ENCODE data around the gene NCOA7. TPM values are rescaled to one million over a fixed set of nuclear protein-coding genes. Genes with fewer than 3 reads are reported as not detected.
"Not testable (repeated sequence)": the region's sequence is repeated elsewhere in the genome, so short reads cannot be mapped to it uniquely, and the experiment has no call there.

The NCOA7 gene
- total RNA-seq, 4 donors from 2014 or later = 18.1 to 31.4 (median 26.7) TPM

GRCh38 chr6:125846292-125847024 lies 55.7 kb downstream of the NCOA7 start:
- WGBS, 2 donors (ENCODE audit: low coverage in 1 of 2) = 52 to 82% methylated on average over 3 to 4 of the region's 4 CpGs
- no peaks in the 10 kb centered on the region for H3K36me3 ChIP-seq
- no peak for ATAC-seq
- no peaks in the 10 kb centered on the region for H3K27me3 ChIP-seq
- peaks cover 0 to 27% (median 0%) of the 10 kb centered on the region in 3 donors for H3K4me1 ChIP-seq
- H3K4me3 ChIP-seq = no peak overlapping the region
- H3K27ac ChIP-seq = no peak overlapping the region
- TF ChIP-seq EP300 (IDR thresholded peaks at IDR 0.05) (no peak), CTCF (IDR thresholded peaks at IDR 0.05) (no peak), POLR2AphosphoS5 (IDR thresholded peaks at IDR 0.05) (no peak), POLR2A (IDR thresholded peaks at IDR 0.05) (no peak)
- no peaks in the 10 kb centered on the region for H3K9me3 ChIP-seq

- not testable (repeated sequence) for H3K4me3 ChIP-seq, ATAC-seq
- 95 to 100% methylated on average over 4 to 5 of the region's 5 CpGs for WGBS, 2 donors (ENCODE audit: low coverage in 1 of 2)
These were observed 57.5 kb downstream of the NCOA7 start for GRCh38 chr6:125848286-125848685.

GRCh38 chr6:125850361-125850760 lies 59.6 kb downstream of the NCOA7 start:
- Histone ChIP-seq H3K4me1 (peaks cover 0 to 17% (median 0%) of the 10 kb centered on the region in 3 donors), H3K27me3 (no peaks in the 10 kb centered on the region), H3K4me3 (no peak overlapping the region), H3K36me3 (peaks cover 0 to 1% of the 10 kb centered on the region in 2 donors), H3K27ac (no peak overlapping the region), H3K9me3 (no peaks in the 10 kb centered on the region)
- TF ChIP-seq CTCF (IDR thresholded peaks at IDR 0.05) (no peak), EP300 (IDR thresholded peaks at IDR 0.05) (no peak), POLR2A (IDR thresholded peaks at IDR 0.05) (no peak), POLR2AphosphoS5 (IDR thresholded peaks at IDR 0.05) (no peak)
- WGBS, 2 donors (ENCODE audit: low coverage in 1 of 2) = 67 to 86% methylated on average over 3 of the region's 3 CpGs
- ATAC-seq = no peak

More at GRCh38 chr6:125848286-125848685, 57.5 kb downstream of the NCOA7 start:
- not testable (repeated sequence) for H3K27ac ChIP-seq, H3K27me3 ChIP-seq, H3K36me3 ChIP-seq, H3K9me3 ChIP-seq
- H3K4me1 ChIP-seq = peaks cover 0 to 23% (median 0%) of the 10 kb centered on the region in 3 donors

- TF ChIP-seq POLR2A (IDR thresholded peaks at IDR 0.05) = no peak
- TF ChIP-seq CTCF (IDR thresholded peaks at IDR 0.05) = no peak
- no peak for TF ChIP-seq EP300 (IDR thresholded peaks at IDR 0.05)
- no peak for TF ChIP-seq POLR2AphosphoS5 (IDR thresholded peaks at IDR 0.05)
- H3K36me3 ChIP-seq = peaks cover 0 to 19% of the 10 kb centered on the region in 2 donors
- no peak for ATAC-seq
- no peaks in the 10 kb centered on the region for H3K9me3 ChIP-seq
- peaks cover 0 to 7% (median 0%) of the 10 kb centered on the region in 3 donors for H3K4me1 ChIP-seq
- no peak overlapping the region for H3K27ac ChIP-seq
- 100% methylated on average over 2 of the region's 2 CpGs for WGBS, 2 donors (ENCODE audit: low coverage in 1 of 2)
- no peaks in the 10 kb centered on the region for H3K27me3 ChIP-seq
- H3K4me3 ChIP-seq = no peak overlapping the region
These were observed 61.8 kb downstream of the NCOA7 start for GRCh38 chr6:125852587-125852986.

- TF ChIP-seq POLR2A (IDR thresholded peaks at IDR 0.05) (no peak), EP300 (IDR thresholded peaks at IDR 0.05) (no peak), CTCF (IDR thresholded peaks at IDR 0.05) (no peak), POLR2AphosphoS5 (IDR thresholded peaks at IDR 0.05) (no peak)
- Histone ChIP-seq H3K36me3 (peaks cover 0 to 21% of the 10 kb centered on the region in 2 donors), H3K4me1 (peaks cover 0 to 7% (median 0%) of the 10 kb centered on the region in 3 donors), H3K9me3 (no peaks in the 10 kb centered on the region), H3K27me3 (no peaks in the 10 kb centered on the region), H3K27ac (no peak overlapping the region), H3K4me3 (no peak overlapping the region)
- ATAC-seq = no peak
- 67 to 80% methylated on average over 1 of the region's 1 CpG for WGBS, 2 donors (ENCODE audit: low coverage in 1 of 2)
These were observed 62.4 kb downstream of the NCOA7 start for GRCh38 chr6:125853168-125853567.
